ENCODE data around the gene LRRC8D. TPM values are rescaled to one million over a fixed set of nuclear protein-coding genes. Genes with fewer than 3 reads are reported as not detected.
A peak's percentile ranks its signal among the peaks of the same experiment; 100 is the strongest.

LRRC8D gene
- total RNA-seq, 1 donor from 2014 or later = 22.2 TPM

- no peaks in the 10 kb centered on the region for H3K27me3 ChIP-seq (ENCODE audit: low read depth)
- no peak overlapping the region for H3K27ac ChIP-seq
- intact Hi-C loops (cut with DNase I) = no loop called here
- DNase-seq (no peak), ATAC-seq (no peak)
- H3K4me3 ChIP-seq = no peak overlapping the region
- no peaks in the 10 kb centered on the region for H3K36me3 ChIP-seq
- H3K4me1 ChIP-seq = peaks cover 21% of the 10 kb centered on the region
- TF ChIP-seq, protein P1, sequence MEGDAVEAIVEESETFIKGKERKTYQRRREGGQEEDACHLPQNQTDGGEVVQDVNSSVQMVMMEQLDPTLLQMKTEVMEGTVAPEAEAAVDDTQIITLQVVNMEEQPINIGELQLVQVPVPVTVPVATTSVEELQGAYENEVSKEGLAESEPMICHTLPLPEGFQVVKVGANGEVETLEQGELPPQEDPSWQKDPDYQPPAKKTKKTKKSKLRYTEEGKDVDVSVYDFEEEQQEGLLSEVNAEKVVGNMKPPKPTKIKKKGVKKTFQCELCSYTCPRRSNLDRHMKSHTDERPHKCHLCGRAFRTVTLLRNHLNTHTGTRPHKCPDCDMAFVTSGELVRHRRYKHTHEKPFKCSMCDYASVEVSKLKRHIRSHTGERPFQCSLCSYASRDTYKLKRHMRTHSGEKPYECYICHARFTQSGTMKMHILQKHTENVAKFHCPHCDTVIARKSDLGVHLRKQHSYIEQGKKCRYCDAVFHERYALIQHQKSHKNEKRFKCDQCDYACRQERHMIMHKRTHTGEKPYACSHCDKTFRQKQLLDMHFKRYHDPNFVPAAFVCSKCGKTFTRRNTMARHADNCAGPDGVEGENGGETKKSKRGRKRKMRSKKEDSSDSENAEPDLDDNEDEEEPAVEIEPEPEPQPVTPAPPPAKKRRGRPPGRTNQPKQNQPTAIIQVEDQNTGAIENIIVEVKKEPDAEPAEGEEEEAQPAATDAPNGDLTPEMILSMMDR (IDR thresholded peaks at IDR 0.05) = no peak
- H3K9me3 ChIP-seq = no peaks in the 10 kb centered on the region
These were observed 16.7 kb downstream of the LRRC8D start for GRCh38 chr1:89837510-89837909.

DNA sequence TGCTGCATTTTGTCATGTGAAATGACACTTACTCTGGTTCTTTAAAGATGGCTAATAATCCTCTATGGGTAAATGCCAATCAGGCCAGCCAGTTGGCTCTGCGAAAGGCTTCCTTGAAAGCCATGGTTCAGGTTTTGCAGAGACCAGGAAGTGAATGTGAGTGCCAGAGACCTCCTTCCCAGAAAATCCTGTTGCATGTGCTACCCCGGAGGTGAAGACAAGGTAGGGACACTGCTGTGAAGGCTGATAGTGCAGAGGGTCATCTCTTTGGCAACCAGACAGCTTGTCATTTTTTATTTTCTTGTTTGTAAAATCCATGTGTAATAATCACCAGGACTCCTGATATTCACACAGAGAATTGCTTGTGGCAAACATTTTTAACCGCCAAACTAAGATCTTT lies 18.7 kb downstream of the LRRC8D start:
- ATAC-seq (no peak), DNase-seq (no peak)
- Histone ChIP-seq H3K4me1 (peaks cover 14% of the 10 kb centered on the region), H3K27ac (no peak overlapping the region), H3K36me3 (no peaks in the 10 kb centered on the region), H3K9me3 (no peaks in the 10 kb centered on the region), H3K4me3 (no peak overlapping the region), H3K27me3 (ENCODE audit: low read depth) (no peaks in the 10 kb centered on the region)
- intact Hi-C loops (cut with DNase I) = no loop called here
- TF ChIP-seq, protein P1 (IDR thresholded peaks at IDR 0.05) = no peak

DNA sequence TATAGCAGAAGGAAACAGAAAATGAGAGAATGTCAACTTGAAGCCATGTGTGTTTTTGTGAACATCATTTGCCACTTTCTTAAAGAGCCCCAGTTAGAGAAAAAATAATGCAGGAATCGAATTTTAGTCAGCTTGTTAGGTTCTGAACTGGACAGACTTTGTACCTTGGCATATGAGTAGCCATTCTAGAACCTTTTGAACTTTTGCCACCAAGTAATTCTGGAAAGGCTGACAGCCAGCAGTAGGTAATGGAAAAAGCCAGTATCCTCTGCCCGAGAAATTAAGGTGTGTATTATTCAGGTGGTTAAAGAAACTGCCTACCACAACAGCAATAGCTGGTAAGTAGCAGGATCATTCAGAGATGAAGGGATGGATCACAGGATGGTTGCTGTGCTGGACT lies 20.7 kb downstream of the LRRC8D start:
- no peak overlapping the region for H3K27ac ChIP-seq
- H3K4me1 ChIP-seq = peaks cover 14% of the 10 kb centered on the region
- H3K27me3 ChIP-seq (ENCODE audit: low read depth) = no peaks in the 10 kb centered on the region
- no peaks in the 10 kb centered on the region for H3K9me3 ChIP-seq
- TF ChIP-seq, protein P1 (IDR thresholded peaks at IDR 0.05) = no peak
- intact Hi-C loops (cut with DNase I) = no loop called here
- no peaks in the 10 kb centered on the region for H3K36me3 ChIP-seq
- ATAC-seq (no peak), DNase-seq (no peak)
- no peak overlapping the region for H3K4me3 ChIP-seq

DNA sequence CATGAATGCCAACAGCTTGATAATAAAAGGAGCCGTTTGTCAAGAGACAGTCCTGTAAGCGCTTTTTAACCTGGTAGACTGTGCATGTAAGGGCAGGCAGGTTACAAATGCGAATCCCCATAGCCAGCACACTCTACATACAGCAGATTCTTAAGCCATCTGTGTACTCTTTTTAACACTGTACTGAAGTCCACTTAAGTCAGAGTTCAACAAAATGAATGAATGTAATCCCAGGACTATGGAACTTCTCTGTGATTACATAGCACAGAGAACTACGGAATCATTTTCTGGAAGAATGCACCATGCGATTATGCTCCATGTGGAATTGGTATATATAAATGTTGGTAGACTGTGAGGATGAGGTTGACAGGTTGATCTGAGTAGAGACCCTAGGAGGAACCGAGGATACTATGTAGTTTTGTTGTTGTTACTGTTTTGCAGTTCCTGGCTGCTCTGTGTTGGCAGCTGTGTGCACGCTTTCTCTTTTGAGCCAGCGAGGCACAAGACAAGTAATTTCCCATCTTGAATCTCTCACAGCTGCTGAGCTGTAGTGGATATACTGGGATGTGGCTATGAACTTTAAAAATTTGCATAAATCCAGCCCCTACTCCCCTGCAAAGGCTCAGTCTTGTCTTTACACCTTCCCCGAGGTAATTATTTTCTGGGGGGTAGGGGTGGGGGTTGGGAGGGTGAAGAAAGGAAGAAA lies 21.9 kb downstream of the LRRC8D start:
- Histone ChIP-seq H3K4me1 (peaks cover 14% of the 10 kb centered on the region), H3K27ac (peak overlapping the region; percentile 74), H3K9me3 (no peaks in the 10 kb centered on the region), H3K27me3 (ENCODE audit: low read depth) (no peaks in the 10 kb centered on the region), H3K4me3 (peak overlapping the region; percentile 73), H3K36me3 (no peaks in the 10 kb centered on the region)
- intact Hi-C loops (cut with DNase I) = no loop called here
- DNase-seq (no peak), ATAC-seq (peak; percentile 47 to 54)
- TF ChIP-seq, protein P1 (IDR thresholded peaks at IDR 0.05) = no peak

- intact Hi-C loops (cut with DNase I) = no loop called here
- ATAC-seq = peak; percentile 95 to 98
- no peaks in the 10 kb centered on the region for H3K27me3 ChIP-seq (ENCODE audit: low read depth)
These were observed 22.7 kb downstream of the LRRC8D start for GRCh38 chr1:89843273-89844130.

More at GRCh38 chr1:89843273-89844130, 22.7 kb downstream of the LRRC8D start:
- peak; percentile 79 for DNase-seq
- TF ChIP-seq, protein P1 (IDR thresholded peaks at IDR 0.05) = peak; percentile 73
- H3K9me3 ChIP-seq = no peaks in the 10 kb centered on the region
- no peaks in the 10 kb centered on the region for H3K36me3 ChIP-seq
- H3K27ac ChIP-seq = peak overlapping the region; percentile 74
- peaks cover 14% of the 10 kb centered on the region for H3K4me1 ChIP-seq
- H3K4me3 ChIP-seq = peak overlapping the region; percentile 73

Data from lower lobe of right lung (tissue), 2 donors.